ENCODE measurements around the gene ZNF335.

The ZNF335 gene

GRCh38 chr20:45981261-45981660, 9.3 kb upstream of the ZNF335 start:
- Histone ChIP-seq H3K27me3 (ENCODE audit: insufficient read depth, low read length, poor library complexity, severe bottlenecking) (no peaks in the 10 kb centered on the region), H3K4me3 (ENCODE audit: low read length, poor library complexity, severe bottlenecking) (no peak overlapping the region), H3F3A (ENCODE audit: low read depth) (no peaks in the 10 kb centered on the region), H4K20me1 (ENCODE audit: insufficient read depth, low read length, poor library complexity, severe bottlenecking) (no peaks in the 10 kb centered on the region), H3K36me3 (ENCODE audit: insufficient read depth, low read length) (no peaks in the 10 kb centered on the region), H3K4me1 (ENCODE audit: insufficient read depth, low read length, poor library complexity, severe bottlenecking) (no peaks in the 10 kb centered on the region), H3K9me2 (replicated peaks; ENCODE audit: low read depth, low read length) (no peaks in the 10 kb centered on the region), H3K79me2 (ENCODE audit: insufficient read depth, low read length) (no peaks in the 10 kb centered on the region), H3K4me2 (ENCODE audit: low read depth, low read length, poor library complexity, severe bottlenecking) (no peak overlapping the region), H2AFZ (ENCODE audit: low read length) (no peak overlapping the region), H3K9me3 (ENCODE audit: insufficient read depth, low read depth, low read length) (no peaks in the 10 kb centered on the region), H3K9ac (ENCODE audit: low read depth, low read length, poor library complexity, severe bottlenecking) (no peak overlapping the region)
- TF ChIP-seq, protein P1, sequence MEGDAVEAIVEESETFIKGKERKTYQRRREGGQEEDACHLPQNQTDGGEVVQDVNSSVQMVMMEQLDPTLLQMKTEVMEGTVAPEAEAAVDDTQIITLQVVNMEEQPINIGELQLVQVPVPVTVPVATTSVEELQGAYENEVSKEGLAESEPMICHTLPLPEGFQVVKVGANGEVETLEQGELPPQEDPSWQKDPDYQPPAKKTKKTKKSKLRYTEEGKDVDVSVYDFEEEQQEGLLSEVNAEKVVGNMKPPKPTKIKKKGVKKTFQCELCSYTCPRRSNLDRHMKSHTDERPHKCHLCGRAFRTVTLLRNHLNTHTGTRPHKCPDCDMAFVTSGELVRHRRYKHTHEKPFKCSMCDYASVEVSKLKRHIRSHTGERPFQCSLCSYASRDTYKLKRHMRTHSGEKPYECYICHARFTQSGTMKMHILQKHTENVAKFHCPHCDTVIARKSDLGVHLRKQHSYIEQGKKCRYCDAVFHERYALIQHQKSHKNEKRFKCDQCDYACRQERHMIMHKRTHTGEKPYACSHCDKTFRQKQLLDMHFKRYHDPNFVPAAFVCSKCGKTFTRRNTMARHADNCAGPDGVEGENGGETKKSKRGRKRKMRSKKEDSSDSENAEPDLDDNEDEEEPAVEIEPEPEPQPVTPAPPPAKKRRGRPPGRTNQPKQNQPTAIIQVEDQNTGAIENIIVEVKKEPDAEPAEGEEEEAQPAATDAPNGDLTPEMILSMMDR (conservative IDR thresholded peaks at IDR 0.05; ENCODE audit: low read length) = no peak
- no peak for TF ChIP-seq EZH2phosphoT487 (IDR thresholded peaks at IDR 0.05; ENCODE audit: borderline replicate concordance)

DNA sequence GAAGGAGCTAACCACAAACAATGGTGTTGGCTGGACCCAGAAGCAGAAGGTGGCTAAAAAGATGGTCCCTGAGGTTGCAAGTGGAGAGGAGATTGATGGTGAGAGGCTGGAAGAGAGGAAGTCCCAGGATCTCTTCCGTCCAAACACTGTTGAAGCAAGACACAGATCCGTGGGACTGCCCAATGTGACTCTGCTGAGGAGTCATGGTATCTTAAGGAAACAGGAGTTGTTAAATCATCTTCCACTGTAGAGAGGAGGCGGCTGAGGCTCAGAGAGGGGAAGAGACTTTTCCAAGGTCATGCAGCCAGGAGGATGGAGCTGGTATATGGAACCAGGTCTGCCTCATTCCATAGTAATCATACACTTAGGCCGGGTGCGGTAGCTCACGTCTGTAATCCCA, 4.1 kb upstream of the ZNF335 start:
- TF ChIP-seq, protein P1 (conservative IDR thresholded peaks at IDR 0.05; ENCODE audit: low read length) = no peak
- TF ChIP-seq EZH2phosphoT487 (IDR thresholded peaks at IDR 0.05; ENCODE audit: borderline replicate concordance) = no peak
- H3K27me3 ChIP-seq (ENCODE audit: insufficient read depth, low read length, poor library complexity, severe bottlenecking) = no peaks in the 10 kb centered on the region
- peaks cover 10% of the 10 kb centered on the region for H3K4me1 ChIP-seq (ENCODE audit: insufficient read depth, low read length, poor library complexity, severe bottlenecking)
- H3F3A ChIP-seq (ENCODE audit: low read depth) = no peaks in the 10 kb centered on the region
- peaks cover 5% of the 10 kb centered on the region for H3K79me2 ChIP-seq (ENCODE audit: insufficient read depth, low read length)
- H3K36me3 ChIP-seq (ENCODE audit: insufficient read depth, low read length) = no peaks in the 10 kb centered on the region
- H4K20me1 ChIP-seq (ENCODE audit: insufficient read depth, low read length, poor library complexity, severe bottlenecking) = no peaks in the 10 kb centered on the region
- H3K4me2 ChIP-seq (ENCODE audit: low read depth, low read length, poor library complexity, severe bottlenecking) = no peak overlapping the region
- H3K9me3 ChIP-seq (ENCODE audit: insufficient read depth, low read depth, low read length) = no peaks in the 10 kb centered on the region
- H2AFZ ChIP-seq (ENCODE audit: low read length) = no peak overlapping the region
- H3K9ac ChIP-seq (ENCODE audit: low read depth, low read length, poor library complexity, severe bottlenecking) = no peak overlapping the region
- H3K9me2 ChIP-seq (replicated peaks; ENCODE audit: low read depth, low read length) = no peaks in the 10 kb centered on the region
- no peak overlapping the region for H3K4me3 ChIP-seq (ENCODE audit: low read length, poor library complexity, severe bottlenecking)

DNA sequence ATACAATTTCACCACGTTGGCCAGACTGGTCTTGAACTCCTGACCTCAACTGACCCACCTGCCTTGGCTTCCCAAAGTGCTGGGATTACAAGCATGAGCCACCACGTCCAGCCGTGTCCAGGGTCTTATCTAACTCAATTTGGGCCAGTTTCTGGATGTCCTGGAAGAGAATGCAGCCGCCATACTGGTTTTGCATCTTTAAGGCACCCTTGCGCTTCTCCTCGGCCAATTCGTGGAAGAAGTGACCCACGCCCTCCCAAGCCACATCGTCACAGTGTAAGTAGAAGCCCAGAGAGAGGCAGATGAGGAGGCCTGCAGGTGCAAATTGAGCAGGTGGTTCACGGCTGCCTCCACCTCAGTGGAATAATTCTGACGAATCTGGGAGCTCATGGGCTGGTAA, 3.7 kb upstream of the ZNF335 start:
- Histone ChIP-seq H3K79me2 (ENCODE audit: insufficient read depth, low read length) (peaks cover 9% of the 10 kb centered on the region), H3K9ac (ENCODE audit: low read depth, low read length, poor library complexity, severe bottlenecking) (no peak overlapping the region), H3K4me3 (ENCODE audit: low read length, poor library complexity, severe bottlenecking) (no peak overlapping the region), H3K36me3 (ENCODE audit: insufficient read depth, low read length) (no peaks in the 10 kb centered on the region), H3K9me3 (ENCODE audit: insufficient read depth, low read depth, low read length) (no peaks in the 10 kb centered on the region), H3K4me2 (ENCODE audit: low read depth, low read length, poor library complexity, severe bottlenecking) (no peak overlapping the region), H3K4me1 (ENCODE audit: insufficient read depth, low read length, poor library complexity, severe bottlenecking) (peaks cover 14% of the 10 kb centered on the region), H4K20me1 (ENCODE audit: insufficient read depth, low read length, poor library complexity, severe bottlenecking) (no peaks in the 10 kb centered on the region), H3K27me3 (ENCODE audit: insufficient read depth, low read length, poor library complexity, severe bottlenecking) (no peaks in the 10 kb centered on the region), H3F3A (ENCODE audit: low read depth) (no peaks in the 10 kb centered on the region), H3K9me2 (replicated peaks; ENCODE audit: low read depth, low read length) (no peaks in the 10 kb centered on the region), H2AFZ (ENCODE audit: low read length) (no peak overlapping the region)
- TF ChIP-seq EZH2phosphoT487 (IDR thresholded peaks at IDR 0.05; ENCODE audit: borderline replicate concordance) = no peak
- TF ChIP-seq, protein P1 (conservative IDR thresholded peaks at IDR 0.05; ENCODE audit: low read length) = no peak

All from Loucy (cell line).